ENCODE results near the gene LHX3.

LHX3 gene

DNA sequence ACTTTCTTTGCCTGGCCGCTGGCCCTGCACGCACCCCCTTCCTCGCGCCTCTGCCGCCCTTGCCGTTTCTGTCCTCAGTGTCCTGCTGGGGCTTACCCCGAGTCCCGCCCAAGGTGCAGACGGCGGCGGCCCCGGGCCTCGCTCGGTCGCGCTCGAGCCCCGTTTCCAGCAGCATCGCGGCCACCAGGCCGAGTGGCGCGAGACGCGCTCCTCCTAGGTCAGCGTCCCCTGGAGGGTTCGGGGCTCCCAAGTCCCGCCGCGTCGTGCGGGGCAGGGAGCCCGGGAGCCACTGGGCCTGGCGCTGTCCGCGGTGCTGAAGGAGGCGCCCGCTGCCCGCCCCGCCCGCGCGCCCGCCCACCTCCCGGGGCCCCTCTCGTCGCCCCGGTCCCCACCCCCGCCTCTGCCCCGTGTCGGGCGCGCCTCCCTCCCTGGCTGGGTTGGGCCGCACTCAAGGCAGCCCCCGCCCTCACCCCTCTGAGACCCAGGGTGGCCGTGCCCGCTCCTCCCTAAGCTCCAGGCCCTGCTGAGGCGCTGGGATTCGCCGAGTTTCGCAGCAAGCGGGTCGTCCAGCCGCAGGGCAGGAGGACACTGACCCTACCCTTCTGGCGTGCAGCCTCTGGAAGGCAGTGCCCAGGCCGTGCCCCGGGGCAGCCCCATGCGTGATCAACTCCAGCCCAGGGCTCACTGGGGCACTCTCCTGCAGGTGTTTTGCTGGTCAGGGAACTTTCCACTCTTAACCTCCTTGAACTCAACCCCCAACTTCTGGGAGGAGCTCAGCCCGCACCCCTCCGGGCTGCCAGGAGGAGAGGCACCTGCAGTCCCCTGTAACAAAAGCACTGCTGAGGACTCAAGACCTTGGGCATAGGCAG is at the start of gene LHX3:
Gene LHX3, minus strand, starts transcription at position 291 of the 869 bp plus-strand sequence. Its CDS starts 116 bp downstream, at position 175.
- DNase-seq: no peak

DNA sequence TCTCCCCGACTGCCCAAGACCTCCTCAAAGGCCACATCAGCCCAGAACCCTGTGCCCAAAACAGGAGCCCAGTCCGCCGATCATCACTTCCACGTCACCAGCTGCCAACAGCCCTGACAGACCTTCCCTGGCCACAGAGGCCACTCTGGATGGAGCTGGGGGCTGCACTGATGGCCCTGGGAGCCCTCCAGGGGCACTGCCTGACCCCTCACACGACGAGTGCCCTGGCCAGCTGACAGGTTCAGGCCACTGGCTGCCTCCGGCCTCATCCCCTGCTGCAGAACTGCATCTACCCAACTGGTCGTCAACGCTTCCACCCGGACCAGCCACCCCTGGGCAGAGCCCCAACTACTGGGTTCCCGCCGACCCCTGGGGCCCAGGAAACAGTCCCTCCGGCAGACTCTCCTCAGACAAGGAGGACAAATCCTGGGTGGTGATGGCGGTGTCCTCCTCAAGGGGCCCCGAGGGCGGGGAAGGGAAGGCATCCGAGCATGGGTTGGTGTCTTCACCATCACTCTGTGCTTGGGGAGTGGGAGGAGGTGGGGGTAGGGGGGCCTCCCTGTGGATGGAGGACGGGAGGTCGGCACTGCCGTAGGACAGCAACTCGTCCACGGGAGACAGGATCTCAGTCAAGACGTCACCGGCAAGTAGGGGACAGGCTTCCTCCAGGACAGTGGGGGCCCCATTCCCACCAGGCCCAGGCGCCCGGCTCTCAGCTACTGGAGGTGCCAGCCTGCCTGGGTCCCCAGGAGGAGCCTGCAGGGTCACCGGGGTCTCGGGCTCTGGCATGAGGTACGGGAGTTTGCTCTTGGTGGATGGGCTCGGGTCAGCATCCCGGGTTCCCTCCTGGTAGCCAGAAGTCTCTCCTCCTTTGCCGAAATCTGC is 48.6 kb upstream of the LHX3 start:
- DNase-seq: no peak

DNA sequence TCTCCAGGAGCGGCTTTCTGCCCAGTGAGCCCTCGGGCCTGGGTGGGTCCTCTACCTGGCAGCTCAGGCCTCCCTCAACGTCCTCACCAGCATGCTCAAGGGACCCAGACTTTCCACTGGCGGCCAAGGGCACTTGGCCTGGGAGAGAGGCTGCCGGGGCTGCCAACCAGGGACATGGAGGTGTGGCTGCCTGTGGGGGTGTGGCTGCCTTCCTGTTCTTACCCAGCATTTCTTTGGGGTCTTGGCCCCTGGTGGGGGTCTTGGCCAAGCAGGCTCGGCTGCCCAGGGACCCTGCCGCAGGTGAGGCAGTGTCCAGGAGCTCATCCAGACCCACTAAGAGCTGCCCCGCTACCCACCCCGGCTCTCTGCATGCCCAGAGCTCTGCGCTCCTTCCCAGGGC is 47.9 kb upstream of the LHX3 start:
- DNase-seq: no peak

DNA sequence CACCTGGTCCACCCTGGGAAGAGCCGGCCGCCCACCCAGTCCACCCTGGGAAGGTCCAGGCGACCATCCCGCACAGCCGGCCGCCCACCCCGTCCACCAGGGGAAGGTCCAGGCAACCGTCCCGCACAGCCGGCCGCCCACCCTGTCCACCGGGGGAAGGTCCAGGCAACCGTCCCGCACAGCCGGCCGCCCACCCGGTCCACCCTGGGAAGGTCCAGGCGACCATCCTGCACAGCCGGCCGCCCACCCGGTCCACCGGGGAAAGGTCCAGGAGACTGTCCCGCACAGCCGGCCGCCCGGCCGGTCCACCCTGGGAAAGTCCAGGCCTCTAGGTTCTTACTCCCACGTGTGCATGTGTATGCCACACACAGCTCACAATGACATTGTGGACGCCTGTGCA is 47.4 kb upstream of the LHX3 start:
- no peak for DNase-seq

DNA sequence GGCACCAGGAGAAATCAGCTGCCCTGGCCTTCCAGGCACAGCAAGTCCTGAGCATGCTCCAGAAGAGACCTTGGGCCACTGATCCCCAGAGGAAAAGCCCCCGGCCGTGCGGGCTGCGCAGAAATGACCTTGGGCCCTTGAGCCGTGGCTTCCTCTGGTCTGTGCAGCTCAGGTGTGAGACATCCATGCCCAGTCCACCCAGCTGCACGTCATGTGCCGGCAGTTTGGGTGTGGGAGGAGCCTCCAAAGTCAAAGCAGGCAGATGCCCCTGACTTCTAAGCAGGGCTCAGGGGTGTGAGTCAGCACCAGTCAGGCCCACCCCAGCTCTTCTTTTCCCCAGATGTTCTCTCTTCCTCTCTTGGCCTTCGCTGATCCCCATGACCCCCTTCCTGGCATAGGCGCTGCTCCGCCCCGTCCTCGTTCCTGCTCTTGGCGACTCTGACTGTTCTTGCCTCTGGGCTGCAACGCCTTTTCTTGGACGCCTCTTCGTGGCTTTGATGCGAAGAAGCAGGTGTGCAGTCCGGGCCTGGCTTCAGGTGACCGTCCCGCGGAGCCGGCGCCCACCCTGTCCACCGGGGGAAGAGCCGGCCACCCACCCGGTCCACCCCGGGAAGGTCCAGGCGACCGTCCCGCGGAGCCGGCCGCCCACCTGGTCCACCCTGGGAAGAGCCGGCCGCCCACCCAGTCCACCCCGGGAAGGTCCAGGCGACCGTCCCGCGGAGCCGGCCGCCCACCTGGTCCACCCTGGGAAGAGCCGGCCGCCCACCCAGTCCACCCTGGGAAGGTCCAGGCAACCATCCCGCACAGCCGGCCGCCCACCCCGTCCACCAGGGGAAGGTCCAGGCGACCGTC is 46.6 kb upstream of the LHX3 start:
- no peak for DNase-seq

DNA sequence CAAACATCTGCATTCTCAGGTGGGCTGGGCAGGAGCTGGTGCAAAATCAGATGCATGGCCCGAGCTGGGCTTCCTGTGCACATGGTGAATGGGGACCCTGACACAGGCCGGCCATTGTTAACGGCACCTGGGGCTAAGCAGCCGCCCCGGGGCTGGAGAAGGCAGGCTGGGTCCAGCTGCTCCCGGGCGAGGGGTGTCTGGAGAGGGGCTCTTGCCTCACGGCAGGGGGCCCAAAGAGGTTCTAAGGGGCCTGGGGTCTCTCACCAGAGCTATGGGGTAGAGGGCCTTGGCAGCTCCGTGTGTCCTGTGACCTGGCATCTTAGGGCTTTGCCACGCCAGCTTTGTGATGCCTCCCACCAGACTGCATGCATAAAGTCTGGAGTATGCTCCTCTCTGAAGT is 45.7 kb upstream of the LHX3 start:
- no peak for DNase-seq

DNA sequence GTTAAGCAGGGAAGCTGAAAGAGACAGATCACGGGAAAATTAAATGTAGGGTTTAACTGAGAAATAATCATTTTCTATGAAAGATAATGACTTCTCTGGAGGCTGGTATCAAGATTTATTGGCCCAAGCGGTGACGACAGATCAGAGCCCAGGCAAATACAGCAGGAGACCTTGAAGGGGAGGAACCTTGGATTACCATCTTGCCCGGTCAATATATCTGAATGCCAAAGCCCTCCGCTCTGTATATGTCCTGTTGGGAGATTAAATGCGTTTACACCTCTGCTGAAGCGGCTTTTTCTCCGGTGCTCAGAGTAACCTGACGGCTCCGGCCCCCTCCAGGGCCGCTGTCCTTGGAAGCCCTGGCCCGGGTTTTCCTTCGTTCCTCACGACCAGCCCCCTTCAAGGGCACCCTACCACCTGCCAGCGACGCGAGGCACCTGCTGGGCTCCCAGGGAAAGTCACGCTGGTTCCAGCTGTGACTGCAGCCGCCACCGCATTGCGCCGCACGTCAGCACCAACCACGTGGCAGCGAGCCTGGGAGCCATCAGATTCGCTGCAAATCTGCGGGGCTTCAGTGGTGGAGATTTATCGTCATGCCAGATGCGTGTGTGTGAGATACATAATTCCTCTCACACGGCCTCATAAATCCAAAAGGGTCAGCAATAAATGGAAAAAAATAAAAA is 45.1 kb upstream of the LHX3 start:
- no peak for DNase-seq

DNA sequence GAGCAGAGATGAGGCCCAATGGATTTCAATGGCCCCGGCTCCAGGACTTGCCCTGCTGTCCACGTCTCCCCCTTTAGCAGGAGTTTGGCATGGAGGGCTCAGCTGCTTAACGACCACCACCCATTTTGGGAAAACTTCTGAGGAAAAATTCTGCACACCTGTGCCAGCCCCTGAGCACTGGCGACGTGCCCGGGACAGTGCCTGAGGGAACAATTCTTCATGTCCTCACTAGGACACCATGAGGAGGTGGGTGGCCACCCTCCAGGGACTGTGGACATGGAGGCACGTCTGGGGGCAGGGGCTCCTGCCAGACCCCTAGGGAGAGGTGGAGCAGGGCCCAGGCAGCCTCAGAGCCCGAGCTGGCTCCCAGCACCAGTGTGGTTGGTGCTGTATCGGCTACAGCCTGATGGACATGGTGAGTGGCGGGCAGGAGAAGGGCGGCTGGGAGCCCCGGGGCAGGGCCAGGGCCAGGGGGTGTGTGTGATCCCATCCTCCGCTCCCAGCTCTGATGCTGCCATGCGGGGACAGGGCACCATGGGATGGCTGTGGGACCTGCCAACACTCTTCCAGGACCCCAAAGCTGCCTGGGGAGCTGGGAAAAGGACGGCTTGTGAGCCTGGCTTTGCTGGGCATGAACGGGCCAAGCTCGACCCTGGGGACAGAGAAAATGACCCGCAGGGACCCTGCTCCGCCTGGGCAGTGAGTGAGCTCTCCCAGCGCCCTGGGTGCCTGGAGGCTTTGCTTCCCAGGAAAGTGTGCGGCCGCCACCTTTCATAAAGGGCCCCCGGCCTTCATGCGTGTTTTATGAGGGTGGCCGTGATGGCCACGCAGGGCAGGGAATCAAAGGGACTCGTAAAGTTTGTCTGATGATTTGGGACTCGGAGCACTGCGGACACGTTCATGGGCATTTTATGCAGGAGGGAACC is 44.3 kb upstream of the LHX3 start:
- no peak for DNase-seq

DNA sequence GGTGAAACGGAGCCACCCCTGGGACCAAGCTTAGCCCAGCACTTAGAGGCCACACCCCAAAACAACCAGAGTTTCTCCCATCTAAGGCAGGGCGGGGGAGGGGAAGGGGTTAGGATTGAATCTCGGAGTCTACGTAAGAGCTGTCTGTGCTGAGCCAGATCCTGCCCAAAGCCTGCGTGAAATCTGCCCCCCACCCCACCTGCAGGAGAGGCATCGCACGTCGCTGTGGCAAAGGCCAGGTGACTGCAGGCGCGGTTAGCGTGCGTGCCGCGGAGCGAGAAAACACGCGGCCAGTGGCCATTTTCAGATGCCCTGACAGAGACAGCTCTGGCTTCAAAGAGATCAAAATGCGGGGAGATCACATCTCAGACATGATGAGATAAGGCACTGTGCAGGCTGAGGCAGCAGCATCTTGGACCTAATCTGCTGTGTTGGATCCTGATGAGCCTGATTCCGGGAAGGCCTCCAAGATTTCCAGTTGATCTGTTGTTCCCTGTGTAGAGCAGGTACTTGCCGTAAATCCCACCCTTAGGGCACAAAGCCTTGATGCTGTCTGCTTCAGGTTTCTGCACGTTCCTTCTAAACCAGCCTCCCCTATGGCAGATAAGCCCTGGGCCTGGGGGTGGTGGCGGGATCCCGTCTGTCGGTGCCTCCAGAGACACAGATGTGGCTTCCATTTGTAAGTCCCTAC is 43.2 kb upstream of the LHX3 start:
- no peak for DNase-seq

DNA sequence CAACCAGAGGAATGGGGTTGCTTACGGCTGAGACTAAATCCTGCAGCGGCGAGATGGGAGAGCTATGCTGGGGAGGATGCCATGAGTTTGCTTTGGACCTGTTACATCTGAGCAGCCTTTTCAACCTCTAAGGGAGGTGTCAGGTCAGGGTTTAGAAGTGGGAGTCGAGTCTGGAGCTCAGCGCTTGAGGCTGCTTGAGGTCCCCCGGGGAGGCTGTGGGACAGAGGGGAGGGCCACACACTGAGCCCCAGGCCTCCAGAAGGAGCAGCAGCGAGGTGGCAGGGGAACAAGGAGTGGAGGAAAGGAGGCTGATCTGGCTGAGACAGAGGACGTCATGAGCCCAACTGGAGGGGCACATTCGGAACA is 42.6 kb upstream of the LHX3 start:
- DNase-seq: no peak

DNA sequence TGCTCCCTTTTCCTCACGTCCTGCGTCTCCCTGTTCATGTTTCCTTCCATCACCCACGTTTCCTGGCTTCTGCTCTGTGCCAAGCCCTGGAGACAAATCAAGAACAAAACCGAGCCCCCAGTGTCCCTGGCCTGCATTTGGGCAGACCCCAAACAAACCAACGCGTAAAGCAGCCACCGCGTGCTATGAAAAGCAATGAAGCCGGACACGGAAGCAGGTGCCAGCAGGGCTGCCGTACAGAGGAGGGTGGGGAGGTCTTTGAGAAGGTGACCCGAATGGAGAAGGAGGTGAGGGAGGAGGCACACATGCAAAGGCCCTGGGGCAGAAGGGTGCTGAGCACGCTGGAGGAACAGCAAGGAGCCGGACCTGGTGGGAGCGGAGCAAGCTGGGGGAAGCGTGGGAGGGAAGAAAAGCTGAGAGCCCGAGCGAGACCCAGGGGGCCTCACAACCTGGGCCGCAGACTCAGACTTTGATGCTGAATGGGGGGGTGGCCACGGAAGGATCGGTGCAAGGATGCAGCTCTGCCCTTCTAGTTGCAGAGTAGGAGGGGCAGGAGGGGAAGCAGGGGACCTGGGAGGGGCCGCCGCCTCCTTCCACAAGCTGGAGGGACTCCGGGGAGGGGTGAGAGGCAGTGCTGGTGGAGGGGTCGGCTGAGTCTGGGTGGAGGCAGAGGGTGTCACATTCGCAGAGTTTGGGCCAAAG is 42.1 kb upstream of the LHX3 start:
- no peak for DNase-seq

DNA sequence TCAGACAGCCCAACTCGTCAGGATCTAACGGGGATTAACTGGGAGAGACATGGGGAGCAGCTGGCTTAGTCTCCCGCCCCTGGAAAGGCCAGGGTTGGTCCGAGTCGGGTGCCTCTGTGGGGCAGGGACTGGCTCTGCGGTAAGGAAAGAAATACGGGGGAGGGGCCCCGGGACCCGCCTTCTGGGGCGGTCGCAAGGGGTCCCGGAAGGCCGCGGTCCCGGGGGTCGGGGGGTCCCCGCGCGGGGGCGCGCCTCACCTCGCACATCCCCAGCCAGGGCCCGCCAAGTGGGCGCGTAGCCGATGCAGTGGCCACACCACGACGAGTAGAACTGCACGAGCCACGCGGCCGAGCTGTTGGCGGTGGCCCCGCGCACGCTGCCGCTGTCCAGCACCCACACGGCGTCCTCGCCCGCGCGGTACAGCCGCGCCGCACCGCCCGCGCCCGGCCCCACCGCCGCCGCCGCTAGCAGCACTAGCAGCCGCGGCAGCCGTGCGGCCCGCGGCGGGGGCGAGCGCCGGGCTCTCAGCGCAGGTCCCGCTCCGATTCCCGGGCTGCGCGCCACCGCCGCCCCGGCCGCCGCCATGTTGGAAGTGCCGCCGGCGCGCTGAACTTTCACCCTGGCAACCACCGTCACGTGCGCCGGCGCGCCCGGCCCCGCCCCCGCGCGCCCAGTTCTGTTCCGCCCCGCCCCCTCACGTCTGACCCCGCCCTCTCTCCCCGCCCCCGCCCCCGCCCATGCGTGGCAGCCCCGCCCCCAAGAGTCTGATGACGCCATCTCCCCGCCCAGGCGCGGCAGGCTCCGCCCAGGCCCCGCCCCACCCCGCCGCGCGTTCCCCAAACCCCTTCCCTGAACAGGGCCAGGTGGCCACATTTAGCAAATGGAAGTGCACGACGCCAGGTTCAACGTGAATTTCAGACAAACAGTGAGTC is 40.6 kb upstream of the LHX3 start, which contains the start of gene QSOX2:
Gene QSOX2, minus strand, starts transcription at position 594 of the 932 bp plus-strand sequence. Its CDS starts 9 bp downstream, at position 585.
- DNase-seq: peak; percentile 82

DNA sequence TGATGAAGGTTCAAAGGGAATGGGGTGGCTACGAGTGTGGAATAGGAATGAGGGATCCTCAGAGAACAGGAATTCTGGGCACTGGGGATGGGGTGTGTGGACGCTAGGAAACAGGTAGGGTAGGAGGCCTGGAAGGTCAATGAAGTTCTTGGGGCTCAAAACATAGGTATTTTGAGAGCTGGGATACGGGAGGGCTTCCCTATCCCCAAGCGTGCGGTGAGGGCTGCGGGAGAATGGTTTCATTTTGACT is 40.0 kb upstream of the LHX3 start:
- no peak for DNase-seq

DNA sequence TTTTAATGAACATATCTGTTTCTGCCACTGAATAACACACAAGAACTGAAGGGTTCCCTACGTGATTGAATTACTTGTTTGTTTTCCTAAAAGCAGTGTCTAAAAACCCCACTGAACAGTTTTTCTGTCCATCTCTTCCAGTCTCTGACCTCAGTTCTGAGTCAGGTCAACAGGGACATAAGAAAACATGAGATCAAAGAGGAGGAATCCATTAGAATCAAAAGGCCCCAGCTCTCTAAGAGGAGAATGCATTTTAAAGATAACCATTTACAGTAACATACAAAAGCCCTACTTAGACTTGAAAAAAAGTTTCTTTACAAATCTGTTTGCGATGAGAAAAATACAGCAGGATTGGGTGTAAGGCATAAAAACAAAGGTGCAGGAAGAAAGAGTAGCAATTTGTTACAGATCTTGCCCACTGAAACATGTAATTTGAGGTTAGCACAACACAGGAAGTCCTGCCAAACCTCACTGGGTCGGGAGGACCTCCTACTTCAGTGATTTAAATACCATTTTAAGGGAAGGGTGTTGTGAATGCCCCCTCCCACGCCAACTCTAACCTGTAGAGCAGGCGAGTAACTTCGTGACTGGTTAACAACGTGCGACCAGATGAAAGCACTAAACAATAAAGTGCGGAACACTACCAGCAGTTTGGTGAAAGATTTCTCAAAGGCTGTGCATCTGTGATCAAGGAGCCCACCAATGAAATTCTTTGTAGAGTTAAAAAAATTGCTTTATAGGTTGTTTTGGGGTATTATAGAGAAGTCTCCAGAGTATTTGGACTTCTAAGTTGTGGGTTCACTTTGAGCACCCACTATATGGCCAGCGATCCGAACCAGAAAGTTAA is 39.4 kb upstream of the LHX3 start:
- DNase-seq: no peak

DNA sequence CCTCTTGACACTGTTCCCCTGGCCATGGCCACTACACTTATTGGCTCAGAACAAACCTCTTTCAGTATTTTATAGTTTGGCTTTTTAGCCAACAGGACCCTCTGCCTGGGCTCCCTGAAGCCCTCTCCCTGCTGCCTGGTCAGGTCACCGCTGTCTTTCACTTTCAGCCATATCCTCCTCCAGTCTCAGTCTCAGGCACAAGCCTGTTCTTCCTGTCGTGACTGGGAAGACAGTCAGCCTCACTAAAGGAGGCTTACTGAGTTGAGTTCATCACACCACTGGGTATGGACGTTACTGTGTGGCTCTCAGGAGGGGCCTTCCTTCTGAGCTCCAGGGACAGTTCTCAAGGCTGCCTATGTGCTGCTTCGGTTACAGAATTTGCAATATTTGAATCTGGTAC is 38.7 kb upstream of the LHX3 start:
- no peak for DNase-seq

DNA sequence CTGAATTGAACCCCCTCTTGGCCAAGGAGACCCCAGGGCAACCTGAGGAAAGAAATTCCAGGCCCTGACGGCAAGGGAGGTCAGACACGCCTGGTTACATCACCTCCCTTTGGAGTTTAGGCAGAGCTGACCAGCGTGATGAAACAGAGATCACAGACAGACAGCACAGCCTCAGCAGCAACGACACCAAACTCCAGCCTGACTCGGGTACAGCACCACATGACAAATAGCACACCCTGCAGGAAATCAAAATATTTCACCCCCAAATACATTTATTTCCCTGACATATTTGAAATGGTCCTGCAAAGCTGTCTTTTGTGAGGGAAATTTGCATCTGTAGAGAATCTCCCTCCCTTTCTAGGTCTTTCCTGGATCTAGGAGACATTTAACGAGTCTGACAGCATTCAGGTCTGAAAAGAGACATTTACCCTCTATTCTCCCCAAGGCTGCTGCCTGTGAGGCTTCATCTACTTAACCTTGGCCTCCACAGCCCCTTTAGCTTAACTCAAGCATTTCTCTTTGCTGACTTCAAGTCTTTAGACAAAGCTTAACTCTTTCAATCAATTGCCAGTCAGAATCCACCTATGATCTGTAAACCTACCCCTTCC is 38.1 kb upstream of the LHX3 start:
- DNase-seq: no peak

DNA sequence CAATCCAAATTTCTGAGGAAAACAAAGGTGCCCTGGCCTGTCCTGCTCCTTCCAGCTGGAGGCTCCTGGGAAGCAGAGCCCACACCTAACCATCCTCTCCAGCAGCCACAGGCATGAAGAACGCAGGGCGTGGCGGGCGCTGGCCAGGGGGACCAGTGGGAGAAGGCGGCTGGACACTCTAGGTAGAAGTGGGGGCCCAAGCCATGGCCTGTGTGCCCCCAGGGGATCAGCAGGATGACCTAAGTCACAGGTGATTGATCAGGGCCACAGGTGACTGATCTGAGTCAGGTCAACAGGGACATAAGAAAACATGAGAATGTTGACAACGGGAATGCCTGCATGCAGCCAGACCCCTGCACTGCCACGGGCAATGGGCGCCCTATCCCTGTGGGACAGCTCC is 37.3 kb upstream of the LHX3 start:
- DNase-seq: no peak

DNA sequence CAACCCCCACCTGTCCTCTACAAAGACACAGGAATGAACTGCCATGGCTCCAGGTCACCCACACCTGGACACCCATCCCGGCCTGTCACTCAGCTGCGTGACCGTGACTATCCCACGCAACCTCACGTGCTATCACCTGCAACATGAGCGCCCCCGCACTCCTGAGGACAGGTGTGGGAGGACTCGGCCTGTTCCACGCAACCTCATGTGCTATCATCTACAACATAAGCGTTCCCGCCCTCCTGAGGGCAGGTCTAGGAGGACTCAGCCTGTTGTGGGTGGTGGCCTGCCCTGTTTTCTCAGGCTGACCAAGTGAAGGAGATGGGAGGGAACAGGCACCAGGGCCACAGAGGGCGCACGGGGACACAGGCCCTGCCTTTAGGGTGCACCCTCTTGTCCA is 36.6 kb upstream of the LHX3 start:
- no peak for DNase-seq
